A172 (cell line): ENCODE results near the gene PRM3. TPM values are rescaled to one million over a fixed set of nuclear protein-coding genes. Genes with fewer than 3 reads are reported as not detected.

Experiments used
- DNase-seq: peaks from one replicate; pipeline ENCODE4 v3.0.0-alpha.2; 2015; ENCODE audit warnings: low spot score
- total RNA-seq: library from RNA; depleted of rRNA; stranded (reverse); fragments of >200 nt; shearing (Covaris generic); gene quantifications from 2 replicates; pipeline ENCODE4 v1.2.3, GENCODE V29; 2014

The PRM3 gene
- total RNA-seq, 1 experiment from 2014 or later: not detected

GRCh38 chr16:11245222-11245737 is 28.1 kb downstream of the PRM3 start:
- DNase-seq: no peak

- DNase-seq: no peak
These were observed 30.8 kb downstream of the PRM3 start for GRCh38 chr16:11242658-11243057.

DNA sequence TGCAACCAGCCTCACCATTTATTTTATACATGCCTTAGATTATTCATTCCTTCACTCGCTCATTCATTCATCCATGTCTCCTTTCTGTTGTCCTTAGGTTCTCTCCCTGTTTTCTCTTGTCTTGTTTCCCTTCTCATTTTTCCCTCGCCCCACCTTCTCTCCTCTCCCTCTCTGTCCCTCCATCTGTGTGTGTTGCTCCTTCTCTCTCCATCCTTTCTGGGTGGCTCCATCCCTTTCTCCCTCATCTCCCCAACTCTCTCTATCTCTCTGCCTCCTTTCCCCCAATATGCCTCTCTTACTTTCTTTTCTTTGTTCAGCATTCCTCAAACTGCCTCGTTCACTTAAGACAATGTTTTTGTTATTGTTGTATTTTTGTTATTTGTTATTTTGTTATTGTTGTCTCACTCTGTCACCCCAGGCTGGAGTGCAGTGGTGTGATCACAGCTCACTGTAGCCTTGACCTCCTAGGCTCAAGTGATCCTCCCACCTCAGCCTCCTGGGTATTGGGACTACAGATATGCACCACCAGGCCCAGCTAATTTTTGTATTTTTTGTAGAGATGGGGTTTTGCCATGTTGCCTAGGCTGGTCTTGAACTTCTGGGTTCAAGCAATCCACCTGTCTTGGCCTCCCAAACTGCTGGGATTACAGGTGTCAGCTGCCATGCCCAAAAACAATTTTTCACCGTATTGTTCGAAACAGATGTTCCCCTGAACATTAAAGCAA is 31.8 kb downstream of the PRM3 start:
- no peak for DNase-seq

GRCh38 chr16:11240636-11241473 is 32.6 kb downstream of the PRM3 start:
- DNase-seq: no peak

GRCh38 chr16:11239644-11240632 is 33.5 kb downstream of the PRM3 start:
- DNase-seq: no peak

- DNase-seq: no peak
These were observed 34.9 kb downstream of the PRM3 start for GRCh38 chr16:11238272-11239202.

GRCh38 chr16:11236461-11237254 is 36.8 kb downstream of the PRM3 start:
- DNase-seq: no peak

DNA sequence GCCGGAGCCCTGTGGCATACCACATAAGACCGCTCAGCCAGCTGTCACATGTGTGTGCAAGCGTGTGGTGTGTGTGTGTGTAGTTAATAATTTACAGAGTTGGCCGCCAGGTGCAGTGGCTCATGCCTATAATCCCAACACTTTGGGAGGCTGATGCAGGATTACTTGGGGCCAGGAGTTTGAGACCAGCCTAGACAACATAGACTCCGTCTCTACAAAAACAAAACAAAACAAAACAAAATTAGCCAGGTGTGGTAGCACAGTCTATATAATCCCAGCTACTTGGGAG is 37.8 kb downstream of the PRM3 start:
- DNase-seq: no peak

DNA sequence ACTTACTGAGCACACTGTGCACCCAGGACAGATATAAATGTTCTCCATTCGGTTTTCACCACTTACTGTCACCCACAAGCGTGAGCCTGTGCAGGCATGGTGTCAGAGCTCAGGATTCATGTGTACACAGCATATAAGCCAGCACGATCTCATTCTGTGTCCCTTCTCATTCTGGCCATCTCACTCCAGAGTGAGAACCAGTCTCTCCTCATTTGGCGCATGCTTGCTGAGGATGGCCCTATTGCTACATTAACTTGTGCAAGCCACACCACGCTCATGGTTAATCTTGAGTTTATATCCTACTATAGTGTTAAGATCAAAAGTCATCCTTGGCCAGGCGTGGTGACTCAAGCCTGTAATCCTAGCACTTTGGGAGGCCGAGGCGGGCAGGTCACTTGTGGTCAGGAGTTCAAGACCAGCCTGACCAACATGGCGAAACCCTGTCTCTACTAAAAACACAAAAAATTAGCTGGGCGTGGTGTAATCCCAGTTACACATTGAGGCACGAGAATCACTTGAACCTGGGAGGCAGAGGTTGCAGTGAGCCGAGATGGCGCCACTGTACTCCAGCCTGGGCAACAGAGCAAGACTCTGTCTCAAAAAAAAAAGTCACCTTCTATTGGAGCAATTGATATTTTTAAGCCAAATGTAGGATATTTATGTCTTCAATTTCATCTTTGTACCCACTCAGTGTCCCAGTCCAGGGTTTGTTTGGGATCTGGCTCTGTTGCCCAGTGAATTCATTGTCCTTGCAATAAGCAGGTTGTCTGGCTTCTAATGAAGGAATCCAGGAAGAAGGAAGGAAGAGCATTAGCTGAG is 38.3 kb downstream of the PRM3 start:
- DNase-seq: no peak

DNA sequence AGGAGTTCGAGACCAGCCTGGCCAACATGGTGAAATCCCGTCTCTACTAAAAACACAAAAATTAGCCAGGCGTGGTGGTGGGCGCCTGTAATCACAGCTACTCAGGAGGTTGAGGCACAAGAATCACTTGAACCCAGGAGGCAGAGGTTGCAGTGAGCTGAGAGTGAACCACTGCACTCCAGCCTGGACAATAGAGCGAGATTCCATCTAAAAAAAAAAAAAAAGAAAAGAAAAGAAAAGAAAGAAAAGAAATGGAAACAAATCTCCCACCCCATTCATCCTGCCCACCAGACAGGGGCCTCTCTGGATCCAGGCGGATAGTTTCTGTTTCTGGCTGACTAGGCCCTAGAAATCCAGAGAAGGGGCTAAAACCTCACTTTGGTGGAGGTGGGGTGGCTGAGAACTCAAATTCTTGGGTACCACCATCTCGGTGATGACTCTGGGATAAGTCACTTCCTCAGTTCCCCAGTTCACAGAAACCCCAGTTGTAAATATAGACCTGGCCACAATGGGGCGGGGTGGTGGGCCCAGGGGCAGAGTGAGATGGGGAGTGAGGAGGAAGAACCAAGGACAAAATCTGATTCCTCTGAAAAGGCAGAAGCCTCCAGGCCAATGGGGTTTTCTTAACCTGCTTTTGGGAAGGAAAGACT is 39.6 kb downstream of the PRM3 start:
- DNase-seq: peak; percentile 33

DNA sequence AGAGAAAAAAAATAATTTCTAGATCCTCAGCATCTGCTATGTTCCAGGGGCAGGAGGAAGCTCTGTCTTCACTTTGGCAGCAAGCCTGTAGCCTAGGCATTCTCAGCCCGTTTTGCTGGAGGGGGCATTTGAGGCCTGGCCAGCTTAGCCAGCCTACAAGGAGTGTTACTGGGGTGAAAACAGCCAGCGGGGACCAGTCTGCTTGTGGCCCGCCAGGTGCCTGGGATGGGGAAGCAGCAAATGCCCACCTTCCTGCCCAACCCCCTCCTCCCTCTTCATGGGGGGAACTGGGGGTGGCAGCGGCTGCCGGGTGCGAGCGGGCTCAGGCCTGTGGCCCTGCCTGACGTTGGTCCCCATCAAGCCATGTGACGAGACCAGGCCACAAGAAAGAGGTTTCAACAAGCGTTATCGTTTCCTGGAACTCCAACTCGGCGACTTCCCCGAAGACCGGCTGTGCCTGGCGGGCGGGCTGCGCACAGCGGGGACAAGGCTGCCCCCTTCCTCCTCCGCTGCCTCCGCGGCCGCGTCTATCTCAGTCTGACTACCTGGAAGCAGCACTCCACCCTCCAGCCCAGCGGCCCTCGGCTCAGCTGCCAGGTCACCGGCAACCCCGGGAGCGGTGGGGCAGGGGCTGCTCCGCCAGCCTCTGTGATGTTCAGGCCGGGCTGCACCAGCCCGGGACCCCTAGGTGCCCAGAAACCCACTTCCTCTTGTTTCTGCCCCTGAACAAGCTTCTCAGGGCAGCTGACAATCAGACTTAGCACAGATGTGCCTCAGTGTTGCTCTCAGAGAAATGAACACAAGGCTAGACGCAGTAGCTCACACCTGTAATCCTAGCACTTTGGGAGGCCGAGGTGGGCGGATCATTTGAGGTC is 40.3 kb downstream of the PRM3 start:
- no peak for DNase-seq

GRCh38 chr16:11232302-11232851 is 41.1 kb downstream of the PRM3 start:
- DNase-seq: no peak

DNA sequence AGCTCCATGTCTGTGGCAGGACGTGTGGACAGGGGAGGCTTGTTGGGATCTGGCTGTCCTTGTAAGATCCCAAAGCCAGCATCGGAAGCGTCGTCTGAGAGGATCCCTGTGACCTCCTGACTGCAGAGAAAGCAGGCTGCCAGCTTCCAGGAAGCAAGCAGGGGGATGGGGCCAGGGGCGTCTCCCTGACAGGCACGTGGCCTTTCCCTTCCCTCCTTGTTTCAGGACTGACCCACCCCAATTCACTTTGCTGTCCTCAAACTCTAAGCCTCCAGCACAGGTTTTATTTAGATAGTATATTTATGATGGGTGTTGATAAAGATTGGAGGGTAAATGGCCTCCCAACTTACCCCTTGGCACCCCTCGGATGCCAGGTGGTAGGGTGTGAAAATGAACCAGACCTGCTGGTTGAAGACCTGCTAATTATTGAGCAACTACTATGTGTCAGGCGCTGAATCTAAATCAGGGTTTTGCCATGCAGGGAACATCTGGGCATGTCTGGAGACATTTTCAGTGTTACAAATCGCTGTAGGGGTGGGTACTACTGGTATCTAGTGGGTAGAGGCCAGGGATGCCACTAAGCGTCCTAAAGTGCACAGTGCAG is 42.0 kb downstream of the PRM3 start:
- no peak for DNase-seq

GRCh38 chr16:11229906-11230305 is 43.5 kb downstream of the PRM3 start:
- DNase-seq: no peak

- no peak for DNase-seq
These were observed 44.0 kb downstream of the PRM3 start for GRCh38 chr16:11229432-11229831.

GRCh38 chr16:11225677-11226549 is 47.5 kb downstream of the PRM3 start:
- no peak for DNase-seq
